NCI-H2029 treated with DMSO at 0.1 percent for 48 hours (cell line): ENCODE measurements around the gene SPATA7.

Experiments used
- DNase-seq: peaks from one replicate; lab custom pipeline; 2025; lab: John Stamatoyannopoulos, UW

Gene SPATA7

DNA sequence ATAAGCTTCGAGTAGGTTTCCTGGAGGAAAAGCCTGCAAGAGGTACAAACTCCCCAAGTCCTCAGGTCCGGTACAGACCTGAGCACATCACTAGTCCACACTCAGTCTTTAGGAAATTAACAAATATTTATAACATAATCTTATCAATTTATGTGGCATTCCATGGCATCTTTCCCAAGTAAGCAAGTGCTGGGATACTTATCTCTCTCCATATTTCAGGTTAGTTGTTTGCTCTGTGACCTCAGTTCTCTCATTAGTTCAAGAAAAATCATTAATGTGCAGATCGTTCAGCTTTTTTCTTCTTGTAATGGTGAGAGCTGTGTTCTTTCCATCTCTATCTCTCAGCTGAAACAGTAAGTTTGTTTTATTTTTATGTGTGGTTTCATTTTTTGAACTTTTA, 34.7 kb downstream of the SPATA7 start:
- no peak for DNase-seq

DNA sequence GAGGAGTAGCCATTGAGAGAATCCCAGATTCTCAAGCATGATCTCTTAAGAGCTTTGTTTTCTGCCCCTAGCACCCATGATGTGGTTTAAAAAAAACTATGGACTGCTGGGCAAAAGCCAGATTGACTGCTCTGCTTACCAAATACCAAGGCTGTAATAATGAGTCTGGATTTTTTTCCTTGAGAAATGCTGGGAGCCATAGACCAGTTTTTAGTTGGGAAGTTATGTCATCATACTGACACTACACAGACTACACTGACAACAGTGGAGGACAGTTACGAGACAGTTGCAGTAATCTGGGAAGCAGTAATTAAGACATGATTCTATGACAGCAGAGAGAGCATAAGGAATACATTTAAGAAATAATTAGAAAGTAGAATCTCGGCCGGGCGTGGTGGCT, 35.8 kb downstream of the SPATA7 start:
- DNase-seq = no peak

DNA sequence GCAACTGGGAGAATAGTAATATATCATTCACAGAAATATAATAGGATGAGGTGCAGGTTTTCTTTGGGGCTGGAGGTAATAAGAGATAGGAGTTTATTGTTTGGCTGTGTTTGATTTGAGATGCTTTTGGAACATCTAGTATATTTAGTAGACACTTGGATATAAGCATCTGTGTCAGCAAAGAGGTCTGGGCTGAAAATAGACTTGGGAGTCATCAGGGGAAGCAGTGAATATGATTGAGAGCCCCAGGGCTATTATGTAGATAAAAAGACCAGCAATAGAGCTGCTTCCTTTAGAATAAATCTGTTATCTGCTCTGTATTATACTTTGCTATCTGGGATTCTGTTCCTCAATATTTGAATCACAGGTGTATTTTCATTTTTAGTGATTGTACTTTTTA, 36.6 kb downstream of the SPATA7 start:
- DNase-seq = no peak

DNA sequence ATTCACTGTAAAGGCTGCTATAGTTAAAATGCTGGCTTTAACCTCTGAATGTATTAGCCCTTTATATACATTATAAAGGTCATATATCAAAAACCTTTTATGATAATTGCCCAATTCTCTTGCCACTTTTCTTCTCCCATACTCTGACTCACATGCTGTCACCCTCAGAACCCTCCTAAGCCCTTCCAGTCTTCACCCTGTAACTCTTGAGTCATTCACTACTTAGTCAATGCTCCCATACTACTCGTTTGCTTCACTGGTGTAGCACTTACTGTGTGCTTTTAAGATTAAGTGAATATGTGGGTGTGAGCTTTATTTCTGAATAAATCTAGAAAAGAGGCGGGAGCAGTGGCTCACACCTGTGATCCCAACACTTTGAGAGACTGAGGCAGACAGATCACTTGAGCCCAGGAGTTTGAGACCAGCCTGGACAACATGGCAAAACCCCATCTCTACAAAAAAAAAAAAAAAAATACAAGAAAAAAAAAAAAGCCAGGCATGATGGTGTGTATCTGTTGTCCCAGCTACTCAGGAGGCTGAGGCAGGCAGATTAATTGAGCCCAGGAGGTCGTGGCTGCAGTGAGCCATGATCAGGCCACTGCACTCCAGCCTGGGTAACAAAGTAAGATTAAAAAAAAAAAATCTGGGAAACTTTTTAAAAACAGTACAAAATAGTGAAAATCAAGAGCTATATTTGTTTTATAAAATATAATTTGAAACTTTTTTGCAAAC, 37.6 kb downstream of the SPATA7 start:
- no peak for DNase-seq

DNA sequence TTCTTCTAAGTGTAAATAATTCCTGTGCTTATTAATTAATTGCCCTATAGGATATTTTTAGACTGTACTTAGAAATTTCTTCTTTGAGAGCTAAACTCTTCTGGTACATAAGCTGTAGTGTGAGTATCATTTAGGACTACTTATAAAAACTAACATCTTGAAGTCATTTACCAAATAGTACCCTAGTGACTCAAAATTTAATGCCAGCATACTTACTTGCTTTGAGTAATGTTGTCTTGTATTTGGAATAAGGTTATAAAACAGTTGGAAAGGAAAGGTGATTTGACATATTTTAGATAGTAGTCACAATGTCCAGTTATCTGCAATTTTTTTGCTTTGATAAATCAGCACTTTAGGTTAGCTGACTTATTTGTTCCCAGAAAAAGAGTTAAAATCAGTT, 39.1 kb downstream of the SPATA7 start:
- DNase-seq = no peak

DNA sequence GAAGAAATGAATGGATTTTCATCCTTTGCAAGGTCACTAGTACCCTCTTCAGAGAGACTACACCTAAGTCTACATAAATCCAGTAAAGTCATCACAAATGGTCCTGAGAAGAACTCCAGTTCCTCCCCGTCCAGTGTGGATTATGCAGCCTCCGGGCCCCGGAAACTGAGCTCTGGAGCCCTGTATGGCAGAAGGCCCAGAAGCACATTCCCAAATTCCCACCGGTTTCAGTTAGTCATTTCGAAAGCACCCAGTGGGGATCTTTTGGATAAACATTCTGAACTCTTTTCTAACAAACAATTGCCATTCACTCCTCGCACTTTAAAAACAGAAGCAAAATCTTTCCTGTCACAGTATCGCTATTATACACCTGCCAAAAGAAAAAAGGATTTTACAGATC, 40.8 kb downstream of the SPATA7 start:
- no peak for DNase-seq

DNA sequence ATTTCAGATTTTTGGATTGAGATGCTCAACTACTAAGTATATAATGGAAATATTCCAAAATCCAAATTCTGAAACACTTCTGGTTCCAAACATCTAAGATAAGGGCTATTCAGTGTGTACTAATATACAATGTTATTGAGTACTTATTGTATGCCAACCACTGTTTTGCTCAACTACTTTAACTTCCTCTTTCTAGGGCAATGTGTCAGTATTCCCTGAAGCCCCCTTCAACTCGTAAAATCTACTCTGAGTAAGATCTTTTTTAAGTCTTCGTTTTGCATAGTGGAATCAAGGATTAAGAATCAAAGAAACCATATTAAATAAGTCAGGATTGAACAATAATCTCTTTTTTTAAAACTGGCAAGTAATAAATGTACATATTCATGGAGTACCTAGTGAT, 45.5 kb downstream of the SPATA7 start:
- no peak for DNase-seq

DNA sequence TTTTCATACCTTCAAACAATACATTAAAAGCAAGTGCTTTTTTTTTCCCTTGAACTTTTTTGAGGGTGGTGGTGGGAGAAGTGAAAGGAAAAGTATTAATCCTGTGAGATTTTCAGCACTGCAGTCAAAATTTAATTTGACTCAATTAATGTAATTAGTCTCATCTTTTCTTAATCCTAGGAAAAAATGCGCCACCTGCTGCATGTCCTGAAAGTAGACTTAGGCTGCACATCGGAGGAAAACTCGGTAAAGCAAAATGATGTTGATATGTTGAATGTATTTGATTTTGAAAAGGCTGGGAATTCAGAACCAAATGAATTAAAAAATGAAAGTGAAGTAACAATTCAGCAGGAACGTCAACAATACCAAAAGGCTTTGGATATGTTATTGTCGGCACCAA, 52.2 kb downstream of the SPATA7 start:
- no peak for DNase-seq

DNA sequence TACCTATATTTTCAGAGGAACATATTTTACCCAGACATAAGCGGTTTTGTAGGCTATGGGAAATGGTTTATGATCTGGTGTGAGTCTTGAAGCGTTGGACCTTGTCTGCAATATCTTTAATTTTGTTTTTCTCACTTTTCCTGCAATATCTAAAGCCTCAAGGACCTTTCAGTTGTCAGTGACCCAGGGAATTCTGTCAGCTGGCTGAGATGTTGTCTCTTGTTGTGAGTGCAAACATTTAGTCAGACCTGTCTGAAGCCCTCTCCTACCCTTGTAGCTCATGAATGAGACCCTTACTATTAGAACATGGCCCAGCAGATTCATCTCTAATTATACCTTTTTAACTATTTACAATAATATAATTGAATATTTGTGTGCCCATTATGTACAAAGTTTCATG, 53.6 kb downstream of the SPATA7 start:
- DNase-seq = no peak

DNA sequence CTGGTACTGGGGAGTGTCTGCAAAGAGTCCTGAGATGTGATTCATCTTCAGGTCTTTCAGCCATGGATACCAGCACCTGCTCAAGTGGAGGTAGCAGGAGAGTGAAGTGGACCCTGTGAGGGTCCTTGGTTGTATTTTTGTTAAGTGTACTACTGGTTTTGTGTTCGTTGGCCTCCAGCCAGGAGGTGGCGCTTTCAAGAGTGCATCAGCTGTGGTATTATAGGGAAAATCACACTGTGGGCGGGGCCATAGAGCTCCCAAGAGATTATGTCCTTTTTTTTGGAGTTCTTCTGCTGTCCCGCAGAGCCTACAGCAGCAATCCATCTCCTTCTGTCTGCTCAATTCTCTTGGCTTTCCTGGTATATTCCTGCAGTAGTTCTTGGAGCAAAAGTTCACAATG, 66.8 kb downstream of the SPATA7 start:
- DNase-seq = no peak

DNA sequence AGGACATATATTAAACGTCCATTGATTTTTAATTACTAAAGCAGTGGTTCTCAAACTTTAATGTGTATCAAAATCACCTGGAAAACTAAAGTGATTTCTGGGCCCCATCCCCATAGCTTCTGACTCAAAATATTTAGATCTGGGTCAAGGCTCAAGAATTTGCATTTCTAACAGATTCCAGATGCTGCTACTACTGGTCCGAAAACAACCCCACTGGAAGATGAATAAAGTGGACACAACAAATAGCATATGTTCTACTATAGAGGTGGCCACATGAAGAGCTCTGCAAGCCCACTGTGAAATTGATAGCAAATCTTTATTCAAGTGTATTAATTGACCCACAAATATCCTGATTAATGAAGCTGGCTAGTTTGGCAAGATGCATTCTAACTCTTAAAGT, 69.4 kb downstream of the SPATA7 start:
- no peak for DNase-seq

DNA sequence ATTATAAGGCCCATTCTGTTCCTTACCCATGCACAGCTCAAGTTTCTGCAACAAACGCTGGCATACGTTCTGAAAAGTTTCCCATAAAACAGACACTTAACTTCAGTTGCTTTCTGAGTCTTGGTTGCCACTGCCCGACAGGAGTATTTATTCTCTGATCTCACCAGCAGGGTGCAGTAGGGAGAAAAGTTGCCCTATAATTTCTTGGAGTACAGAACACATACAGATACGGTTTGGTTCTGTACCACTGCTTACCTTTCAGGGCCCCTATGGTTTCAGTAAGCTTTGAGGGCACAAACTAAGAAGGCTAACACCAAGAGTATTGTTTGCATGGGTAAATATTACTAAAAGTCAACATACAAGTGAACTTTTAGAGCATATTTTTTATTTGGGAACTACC, 77.9 kb downstream of the SPATA7 start:
- no peak for DNase-seq

DNA sequence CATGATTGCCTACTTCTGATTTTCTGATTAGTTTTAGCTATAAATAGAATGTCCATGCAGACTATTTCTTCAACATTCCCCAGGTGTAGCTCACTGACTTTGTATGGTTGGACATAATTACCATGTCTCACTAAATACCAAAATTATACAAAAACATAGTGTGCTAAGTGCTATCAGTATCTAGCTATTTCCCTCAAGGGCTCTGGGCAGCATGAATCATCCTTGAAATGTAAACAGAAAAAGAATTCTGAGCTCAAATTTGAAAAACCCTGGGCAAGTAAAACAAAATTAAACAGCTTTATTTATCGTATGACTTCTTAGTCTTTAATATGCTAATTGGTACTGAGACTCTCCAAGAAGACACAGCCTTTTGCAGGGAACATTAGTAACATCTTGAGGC, 82.9 kb downstream of the SPATA7 start:
- DNase-seq = no peak

DNA sequence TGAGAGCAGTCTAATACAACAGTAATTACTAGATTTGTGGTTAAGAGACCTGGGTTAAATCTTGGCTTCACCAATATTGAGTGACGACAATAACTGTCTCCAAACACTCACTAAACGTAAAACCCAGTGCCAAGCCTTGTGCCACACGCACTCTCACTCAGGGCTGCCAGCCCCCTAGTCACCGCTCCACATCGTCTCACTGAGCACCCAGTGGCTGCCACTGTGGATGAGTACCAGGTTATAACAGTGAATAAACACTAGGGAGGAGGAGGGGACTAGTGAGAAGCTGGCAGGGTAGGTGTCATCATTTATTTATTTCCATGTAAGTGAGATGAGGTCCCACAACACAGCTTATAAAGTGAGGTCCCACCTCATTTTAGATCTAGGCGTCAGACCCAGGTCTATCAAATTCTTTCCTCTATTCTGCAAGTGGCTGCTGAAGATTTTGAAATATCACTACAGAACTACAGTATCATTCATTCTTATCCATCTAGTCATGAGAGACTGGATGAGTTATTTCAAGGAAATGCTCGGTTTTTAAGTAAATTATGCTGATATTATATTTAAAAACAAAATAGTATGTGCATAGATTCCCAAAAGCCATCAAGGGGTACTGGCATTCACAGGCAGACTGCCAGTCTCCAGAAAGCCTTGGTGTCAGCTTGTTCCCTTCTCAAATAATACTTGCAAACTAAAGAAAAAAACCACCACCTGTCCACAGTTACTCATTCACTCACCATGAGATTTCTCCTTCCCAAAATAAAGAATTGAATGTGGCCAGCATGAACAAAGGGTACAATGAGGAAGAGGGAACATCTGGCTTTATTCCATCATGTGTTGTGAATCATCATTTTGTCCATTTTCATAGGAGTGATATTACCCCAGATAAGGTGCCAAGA, 85.3 kb downstream of the SPATA7 start:
- DNase-seq = no peak

DNA sequence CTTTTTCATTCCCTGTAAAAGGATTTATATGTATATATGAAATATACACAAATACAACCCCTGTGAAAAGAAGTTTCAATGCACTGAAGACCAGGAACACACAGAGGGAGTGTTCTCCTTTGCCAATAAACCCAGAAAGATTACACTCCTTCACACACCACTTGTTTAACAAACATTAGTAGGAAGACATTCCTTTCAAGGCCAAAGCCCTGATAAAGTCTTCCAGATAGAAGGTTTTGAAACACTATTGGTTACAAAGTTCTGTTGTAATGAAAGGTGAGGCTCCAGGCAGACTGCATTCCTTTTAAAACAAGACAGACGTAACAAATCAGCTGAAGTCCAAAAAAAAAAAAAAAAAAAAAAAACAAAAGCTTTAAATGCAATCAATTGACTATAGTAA, 88.3 kb downstream of the SPATA7 start:
- no peak for DNase-seq

DNA sequence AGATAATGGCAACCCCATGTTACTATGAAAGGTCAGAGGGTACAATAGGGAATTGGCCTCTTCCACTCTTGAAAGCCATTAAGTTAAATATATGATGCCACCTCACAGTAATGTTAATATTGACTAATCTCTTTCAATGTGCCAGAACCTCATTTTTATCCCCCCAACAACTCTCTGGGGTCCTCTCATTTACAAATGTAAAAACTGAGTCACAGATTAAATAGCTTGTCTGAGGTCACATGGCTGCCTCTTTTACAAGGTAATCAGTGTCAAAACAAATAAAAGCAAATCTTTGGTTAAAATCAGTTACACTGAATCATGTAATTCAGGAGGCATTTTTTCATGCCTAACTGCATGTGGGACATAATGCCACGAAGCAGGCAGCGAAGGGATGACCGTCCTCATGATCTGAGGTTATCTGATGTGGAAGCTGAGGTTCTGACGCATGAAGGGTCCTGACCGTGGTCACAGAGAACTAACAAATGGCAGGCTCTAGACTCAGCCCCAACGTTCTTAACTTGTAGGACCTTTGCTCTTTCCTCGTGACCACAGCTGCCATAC, 90.8 kb downstream of the SPATA7 start:
- no peak for DNase-seq

DNA sequence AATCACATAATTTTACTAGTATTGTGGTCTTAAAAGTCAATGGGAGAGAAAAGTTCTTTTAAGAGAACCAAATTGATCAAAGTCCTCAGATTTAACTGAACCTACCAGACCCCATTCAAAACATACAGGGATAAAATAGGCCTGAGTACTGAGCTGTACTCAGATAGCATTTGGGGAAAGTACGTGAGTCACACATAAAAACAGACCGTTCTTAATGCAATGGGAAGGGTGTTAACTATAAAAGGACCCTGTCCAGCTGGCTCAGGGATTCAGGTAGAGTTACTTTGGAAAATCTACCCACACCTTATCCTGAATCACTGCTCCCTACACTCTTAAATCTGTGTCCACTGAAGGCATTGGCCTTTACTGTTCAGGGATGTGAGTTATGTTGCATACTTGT, 91.4 kb downstream of the SPATA7 start:
- no peak for DNase-seq

DNA sequence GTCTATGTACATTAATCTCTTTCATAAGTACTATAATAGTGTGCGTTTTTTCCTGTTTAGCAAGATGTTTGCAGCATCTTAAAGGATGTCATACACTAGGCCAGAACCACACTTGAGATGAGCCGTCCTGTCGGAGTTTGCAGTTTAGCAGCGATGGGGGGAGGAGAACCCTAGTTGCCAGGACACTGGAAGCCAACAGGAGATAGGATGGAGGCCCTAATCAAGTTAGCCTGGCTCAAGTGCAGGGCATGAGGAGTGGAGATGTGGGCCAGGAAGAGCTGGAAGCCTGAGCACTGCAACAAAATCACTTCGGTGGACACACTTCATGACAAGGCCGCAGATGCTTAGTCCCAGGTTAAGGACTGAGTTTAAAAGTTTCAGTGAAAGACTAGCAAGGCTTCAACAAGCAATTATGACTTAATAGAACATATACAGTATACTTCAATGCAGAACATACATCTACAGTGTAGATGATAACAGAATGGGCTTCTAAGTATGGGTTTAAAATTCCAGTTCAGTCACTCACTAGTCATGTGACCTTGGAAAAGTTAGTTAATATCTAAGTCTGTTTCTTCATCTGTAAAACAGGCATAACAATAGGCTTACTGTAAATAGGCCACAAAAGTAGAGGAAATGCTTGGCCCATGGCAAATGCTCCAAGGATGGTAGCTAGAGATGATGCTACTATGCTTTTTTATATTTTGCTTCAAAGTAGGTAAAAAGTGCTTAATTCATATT, 92.2 kb downstream of the SPATA7 start:
- no peak for DNase-seq

DNA sequence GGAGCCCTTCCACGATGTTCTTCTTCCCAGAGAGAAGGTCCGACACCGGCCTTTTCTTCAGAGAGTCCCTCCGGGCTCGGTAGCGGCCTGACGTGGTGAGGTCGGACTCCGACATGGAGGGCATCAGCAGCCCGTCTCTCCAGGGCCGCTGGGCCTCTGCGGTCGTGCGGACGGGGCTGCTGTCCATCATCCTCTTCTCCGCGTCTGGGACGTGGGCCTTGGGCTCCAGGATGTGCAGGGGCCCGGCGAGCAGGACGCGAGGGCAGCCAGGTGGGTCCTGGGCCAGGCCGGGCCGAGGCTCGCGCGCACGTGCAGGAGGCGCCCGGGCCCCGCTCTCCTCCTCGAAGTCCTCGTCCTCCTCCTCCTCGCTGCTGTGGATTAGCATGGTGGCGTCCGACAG, 93.5 kb downstream of the SPATA7 start:
- DNase-seq = no peak

DNA sequence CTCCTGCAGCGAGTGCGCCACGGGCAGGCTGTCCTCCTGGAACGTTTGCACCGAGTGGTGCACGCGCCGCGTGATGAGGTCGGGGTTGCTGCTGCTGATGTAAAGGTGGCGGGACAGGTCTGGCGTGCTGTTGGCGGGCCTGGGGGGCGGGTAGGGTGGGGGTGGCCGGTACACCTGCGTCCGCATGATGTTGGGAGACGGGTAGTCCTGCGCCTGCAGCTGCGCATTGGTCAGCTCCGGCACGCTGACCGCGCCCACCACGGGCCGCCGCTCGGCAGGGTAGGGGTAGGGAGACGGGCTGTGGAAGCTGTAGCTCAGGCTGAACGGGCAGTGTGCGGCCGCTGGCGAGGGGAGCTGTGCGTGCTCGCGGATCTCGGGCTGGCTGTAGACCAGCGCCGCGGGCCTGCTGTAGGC, 94.1 kb downstream of the SPATA7 start:
- DNase-seq = no peak

DNA sequence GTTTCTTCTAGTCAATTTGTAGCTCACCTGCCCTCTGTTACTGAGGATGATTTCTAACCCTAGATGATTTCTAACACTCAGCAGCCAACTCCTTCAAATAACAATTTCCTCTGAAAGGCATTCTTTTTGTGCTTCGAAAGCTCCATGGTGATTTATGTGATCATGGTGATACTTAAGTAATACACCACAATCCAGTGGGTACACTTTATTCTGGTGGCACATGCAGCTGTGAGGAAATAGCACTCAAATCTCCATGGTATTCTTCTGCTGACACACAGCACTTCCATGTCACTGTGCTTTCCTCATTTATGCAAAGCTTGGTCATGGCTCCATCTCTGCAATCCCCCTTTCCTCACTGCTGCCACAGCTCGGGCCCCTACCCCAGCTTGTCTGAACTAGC, 95.6 kb downstream of the SPATA7 start:
- no peak for DNase-seq

DNA sequence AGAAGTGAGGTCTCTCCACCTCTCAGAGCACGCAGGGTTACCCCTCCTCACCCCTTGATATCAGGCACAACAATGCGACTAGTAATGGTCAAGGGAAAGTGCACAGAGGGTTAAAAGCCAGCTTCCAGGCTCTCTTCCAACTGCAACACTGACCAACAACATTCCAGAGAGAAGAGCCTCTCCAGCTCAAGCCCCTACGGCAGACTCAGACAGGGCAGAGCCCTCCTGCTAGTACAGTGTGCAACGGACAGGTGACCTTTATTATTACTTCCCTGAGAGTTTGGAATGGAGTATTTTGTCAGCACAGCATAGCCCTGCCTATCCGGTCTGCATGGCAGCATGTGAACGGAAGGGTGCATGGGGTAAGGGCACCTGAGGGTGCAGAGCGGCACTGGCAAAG, 96.3 kb downstream of the SPATA7 start:
- DNase-seq = no peak

DNA sequence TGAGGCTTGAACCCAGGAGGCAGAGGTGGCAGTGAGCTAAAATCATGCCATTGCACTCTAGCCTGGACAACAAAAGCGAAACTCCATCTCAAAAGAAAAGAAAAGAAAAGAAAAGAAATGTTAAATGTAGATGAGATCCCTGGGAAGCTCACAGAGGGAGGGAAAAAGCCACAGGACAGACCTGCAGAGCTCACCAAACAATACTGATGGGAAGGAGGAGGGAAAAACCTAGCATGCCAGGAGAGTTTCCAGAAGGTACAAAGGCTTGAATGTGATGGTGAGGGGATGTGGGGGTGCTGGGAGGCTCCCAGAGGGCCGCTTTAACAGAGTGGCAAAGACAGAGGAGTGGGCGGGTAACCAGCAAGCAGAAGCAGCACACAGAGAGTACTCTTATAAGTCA, 97.1 kb downstream of the SPATA7 start:
- DNase-seq = no peak
